GM12872 (cell line): ENCODE measurements around the gene EGFR.

Experiments used
- CTCF ChIP-seq: IDR thresholded peaks from 3 replicates; pipeline ENCODE4 v1.5.1; 2011; ENCODE audit warnings: low read depth, mild to moderate bottlenecking, low read length, moderate library complexity; ENCODE audit not compliant: insufficient read depth

The EGFR gene

GRCh38 chr7:55128693-55129394, 110.0 kb downstream of the EGFR start:
- no peak for TF ChIP-seq CTCF

- TF ChIP-seq CTCF, result no peak
These were observed 111.0 kb downstream of the EGFR start for GRCh38 chr7:55129541-55130394.

GRCh38 chr7:55130395-55131141, 111.8 kb downstream of the EGFR start:
- TF ChIP-seq CTCF, result no peak

GRCh38 chr7:55131142-55131929, 112.5 kb downstream of the EGFR start:
- TF ChIP-seq CTCF, result no peak

- TF ChIP-seq CTCF, result no peak
These were observed 113.7 kb downstream of the EGFR start for GRCh38 chr7:55132550-55132889.

GRCh38 chr7:55132890-55133551, 114.2 kb downstream of the EGFR start:
- TF ChIP-seq CTCF, result no peak
